Testis (tissue), 2 donors: ENCODE measurements around the gene ACOX1.

Experiments used
- CTCF ChIP-seq, 3 experiments: fragments of 450-650 bp in 2 of 3; fragments of 200-600 bp in 1 of 3; sonication (generic) in 1 of 3; IDR thresholded peaks; one replicate each; pipeline ENCODE4 v1.5.1; 2016 to 2019; ENCODE audit warnings: antibody characterized with exemption in 3 of 3, mild to moderate bottlenecking in 2 of 3, moderate library complexity in 1 of 3
- POLR2A ChIP-seq: fragments of 450-650 bp; IDR thresholded peaks from one replicate; pipeline ENCODE4 v1.6.1; 2017; ENCODE audit warnings: antibody characterized with exemption, mild to moderate bottlenecking, moderate library complexity

- no peak for TF ChIP-seq CTCF (IDR thresholded peaks at IDR 0.05)
- TF ChIP-seq POLR2A, result no peak
These were observed 28.5 kb downstream of the ACOX1 start for GRCh38 chr17:75950421-75950820.
